GM21723 (cell line): Measurements from ENCODE around the gene MACROH2A2.

ENCODE experiments used
- ATAC-seq: cut with Tn5 transposase; IDR thresholded peaks from one replicate; pipeline ENCODE4 v1.9.1; 2021; ENCODE audit warnings: mild to moderate bottlenecking, moderate library complexity; ENCODE audit not compliant: unreplicated experiment

The MACROH2A2 gene

GRCh38 chr10:70125918-70126552, 73.4 kb downstream of the MACROH2A2 start:
- no peak for ATAC-seq

DNA sequence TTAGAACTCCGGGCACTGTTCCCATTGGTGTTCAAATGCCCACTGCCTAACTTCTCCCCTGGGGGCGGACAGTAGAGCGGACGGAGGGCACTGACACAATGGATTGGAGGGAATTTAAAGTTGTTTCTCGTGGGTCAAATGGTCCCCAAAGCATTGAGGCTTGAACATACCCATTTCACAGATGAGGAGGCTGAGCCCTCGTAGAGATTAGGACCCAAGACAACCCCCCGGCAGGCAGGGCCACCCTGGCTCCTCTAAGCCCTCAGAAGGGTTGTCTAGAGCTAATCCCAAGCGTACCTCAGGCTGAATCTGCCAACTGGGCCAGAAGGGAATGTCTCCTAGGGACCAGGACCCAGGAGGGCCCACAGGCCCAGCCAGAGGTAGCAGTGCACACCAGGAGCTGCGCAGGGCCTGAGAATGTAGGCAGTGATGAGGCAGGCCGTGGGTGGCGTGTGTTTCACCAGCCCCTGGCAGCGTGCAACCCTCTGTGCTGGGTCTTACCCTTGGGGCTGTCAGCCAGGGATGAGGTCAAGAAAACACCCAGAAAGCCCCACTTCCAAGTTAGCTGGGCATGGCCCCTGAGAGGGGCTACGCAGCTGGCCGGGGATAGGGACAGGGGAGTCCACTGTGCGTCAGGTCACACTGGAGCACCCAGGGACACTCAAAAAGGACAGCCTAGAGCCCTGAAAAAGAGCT, 74.2 kb downstream of the MACROH2A2 start:
- ATAC-seq, result no peak

DNA sequence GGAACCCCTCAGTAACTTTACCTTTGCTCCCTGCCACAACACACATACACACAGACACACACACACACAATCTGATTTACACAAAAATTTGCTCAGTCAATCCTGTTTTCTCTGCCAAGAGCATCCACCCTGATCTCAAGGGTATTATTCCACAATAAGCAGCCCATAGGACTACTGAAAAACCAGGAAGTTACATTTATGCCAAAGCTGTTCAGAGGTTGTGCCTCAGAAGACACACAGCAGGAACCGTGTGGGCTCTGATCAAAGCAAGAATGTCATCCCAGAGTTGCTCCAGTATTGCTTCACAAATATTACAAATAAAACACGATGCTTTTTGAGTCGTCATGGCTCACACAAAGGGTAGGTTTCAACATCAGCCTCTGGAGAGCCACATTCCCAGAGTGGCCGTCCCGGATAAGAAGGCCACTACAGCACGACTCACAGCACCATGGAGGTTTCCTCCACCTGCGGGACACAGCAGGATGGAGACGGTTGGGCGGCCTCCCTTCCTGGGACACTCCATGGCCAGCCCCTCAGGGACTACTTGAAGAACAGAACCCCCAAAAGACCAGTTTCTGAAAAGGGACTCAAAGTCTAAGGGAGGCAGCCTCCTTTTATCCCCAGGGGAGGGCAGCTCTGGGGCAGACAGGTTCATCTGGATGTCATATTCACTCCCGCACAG, 78.4 kb downstream of the MACROH2A2 start:
- ATAC-seq, result no peak

GRCh38 chr10:70131560-70131937, 78.9 kb downstream of the MACROH2A2 start:
- no peak for ATAC-seq

- peak; percentile 81 for ATAC-seq
Observed at GRCh38 chr10:70132098-70133029, 79.7 kb downstream of the MACROH2A2 start, which contains the start of gene AIFM2. AIFM2 (minus strand) TSS chr10:70132825; CDS start chr10:70124084, 8,741 bp downstream.

GRCh38 chr10:70135046-70135445, 82.4 kb downstream of the MACROH2A2 start:
- ATAC-seq, result no peak

- no peak for ATAC-seq
Observed at GRCh38 chr10:70135684-70136083, 83.0 kb downstream of the MACROH2A2 start.

DNA sequence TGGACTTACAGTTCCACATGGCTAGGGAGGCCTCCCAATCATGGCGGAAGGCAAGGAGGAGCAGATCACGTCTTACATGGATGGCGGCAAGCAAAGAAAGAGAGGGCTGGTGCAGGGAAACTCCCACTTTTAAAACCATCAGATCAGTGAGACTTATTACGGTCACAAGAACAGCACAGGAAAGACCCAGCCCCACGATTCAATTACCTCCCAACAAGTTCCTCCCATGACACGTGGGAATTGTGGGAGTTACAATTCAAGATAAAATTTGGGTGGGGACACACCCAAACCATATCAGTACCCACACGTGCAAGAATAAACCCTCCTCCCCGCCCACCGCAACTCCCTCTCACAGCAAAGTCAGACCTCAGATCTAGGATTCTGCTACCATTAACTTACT, 84.5 kb downstream of the MACROH2A2 start:
- no peak for ATAC-seq

DNA sequence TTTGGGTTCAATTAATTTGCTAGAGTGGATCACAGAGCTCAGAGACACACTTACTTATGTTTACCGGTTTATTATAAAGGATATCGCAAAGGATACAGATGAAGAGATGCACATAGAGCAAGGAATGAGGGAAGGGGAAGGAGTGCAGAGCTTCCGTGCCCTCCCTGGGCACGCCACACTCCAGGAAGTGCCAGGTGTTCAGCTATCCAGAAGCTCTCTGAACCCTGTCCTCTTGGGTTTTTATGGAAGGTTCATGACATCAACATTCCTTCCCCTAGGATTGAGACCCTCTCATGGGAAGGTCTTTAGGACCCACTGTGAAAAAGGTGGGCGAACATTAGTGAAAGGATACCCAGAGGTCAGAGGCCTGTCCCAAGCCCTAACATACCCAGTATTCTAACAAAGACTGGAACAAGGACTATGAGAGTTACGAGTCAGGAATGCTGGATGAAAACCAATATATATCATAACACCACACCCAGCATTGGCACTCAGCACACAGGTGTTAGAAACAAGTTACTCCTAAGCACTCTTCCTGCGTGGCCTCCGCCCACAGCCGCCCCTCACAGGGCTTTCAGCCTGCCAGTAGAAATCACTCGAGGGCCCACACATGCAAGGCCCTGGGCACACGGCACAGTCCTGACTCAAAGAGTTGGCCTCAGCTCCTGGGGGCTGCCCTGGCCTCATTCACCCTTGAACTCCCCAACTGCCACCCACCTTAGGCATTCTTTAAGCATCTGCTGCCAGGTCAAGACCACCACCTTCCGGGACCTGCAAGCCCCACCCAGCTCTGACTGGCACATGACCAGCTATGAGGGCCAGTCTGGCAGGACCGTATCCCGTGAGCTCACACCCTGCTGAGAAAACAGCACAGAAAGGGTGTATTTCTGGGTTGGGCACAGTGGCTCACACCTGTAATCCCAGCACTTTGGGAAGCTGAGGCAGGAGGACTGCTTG, 85.6 kb downstream of the MACROH2A2 start:
- no peak for ATAC-seq

DNA sequence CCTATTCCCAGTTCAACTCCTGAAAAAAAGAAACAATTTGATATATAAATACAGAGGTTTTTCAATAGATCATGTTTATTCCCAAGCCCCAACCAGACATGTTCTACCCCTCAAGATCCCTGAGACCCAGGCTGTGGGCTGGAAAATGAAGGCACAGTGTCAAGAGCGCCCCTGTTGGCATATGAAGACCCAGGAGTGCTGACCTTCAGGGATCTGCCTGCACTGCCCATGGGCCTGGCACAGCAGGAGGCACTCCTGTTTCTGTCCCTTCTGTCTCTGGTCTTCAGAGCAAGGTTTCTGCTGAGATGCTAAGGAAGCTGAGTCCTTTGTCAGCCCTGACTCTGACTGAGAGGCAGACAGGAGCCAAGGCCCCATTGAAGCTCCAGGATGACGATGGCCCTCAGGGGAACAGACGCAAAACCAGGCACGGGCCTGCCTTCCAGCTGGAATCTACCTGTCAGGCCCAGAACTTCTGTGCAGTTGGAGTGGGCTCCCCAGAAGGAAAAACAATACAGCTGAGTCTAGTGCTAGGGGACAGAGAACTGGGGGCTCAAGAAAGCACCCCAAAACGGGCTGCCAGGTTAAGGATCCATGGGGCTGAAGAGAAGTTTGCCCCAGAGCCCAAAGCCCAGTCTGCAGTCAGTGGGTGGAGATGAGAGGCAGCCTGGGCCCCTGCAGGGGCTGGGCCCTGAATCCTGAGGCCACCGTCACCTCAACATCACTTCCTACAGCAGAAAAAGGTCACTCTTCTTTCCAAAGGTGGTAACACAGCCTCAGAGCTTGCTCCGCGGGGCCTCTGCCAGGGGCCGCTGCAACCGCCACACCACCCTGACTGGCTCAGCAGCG, 86.7 kb downstream of the MACROH2A2 start:
- ATAC-seq, result no peak

GRCh38 chr10:70139997-70140250, 87.3 kb downstream of the MACROH2A2 start:
- no peak for ATAC-seq

GRCh38 chr10:70140297-70140696, 87.7 kb downstream of the MACROH2A2 start:
- ATAC-seq, result no peak

DNA sequence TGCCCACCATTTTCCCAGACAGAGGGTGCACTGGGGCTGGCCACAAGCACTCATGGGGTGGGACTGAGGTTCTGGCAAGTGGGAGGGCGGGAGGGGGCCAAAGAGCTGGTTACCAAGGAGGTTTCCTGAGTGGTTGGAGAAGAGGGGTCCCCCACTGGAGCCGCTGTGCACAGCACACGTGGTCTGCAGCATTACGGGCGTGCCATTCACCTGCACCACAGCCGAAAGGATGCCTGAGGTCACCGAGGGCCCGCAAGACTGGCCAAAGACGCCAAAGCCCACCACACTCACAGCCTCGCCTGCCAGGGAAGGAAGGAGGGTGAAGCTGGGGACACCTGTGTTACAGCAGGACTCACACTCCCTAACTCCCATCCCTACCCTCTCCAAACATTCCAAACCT, 89.9 kb downstream of the MACROH2A2 start:
- ATAC-seq, result no peak

DNA sequence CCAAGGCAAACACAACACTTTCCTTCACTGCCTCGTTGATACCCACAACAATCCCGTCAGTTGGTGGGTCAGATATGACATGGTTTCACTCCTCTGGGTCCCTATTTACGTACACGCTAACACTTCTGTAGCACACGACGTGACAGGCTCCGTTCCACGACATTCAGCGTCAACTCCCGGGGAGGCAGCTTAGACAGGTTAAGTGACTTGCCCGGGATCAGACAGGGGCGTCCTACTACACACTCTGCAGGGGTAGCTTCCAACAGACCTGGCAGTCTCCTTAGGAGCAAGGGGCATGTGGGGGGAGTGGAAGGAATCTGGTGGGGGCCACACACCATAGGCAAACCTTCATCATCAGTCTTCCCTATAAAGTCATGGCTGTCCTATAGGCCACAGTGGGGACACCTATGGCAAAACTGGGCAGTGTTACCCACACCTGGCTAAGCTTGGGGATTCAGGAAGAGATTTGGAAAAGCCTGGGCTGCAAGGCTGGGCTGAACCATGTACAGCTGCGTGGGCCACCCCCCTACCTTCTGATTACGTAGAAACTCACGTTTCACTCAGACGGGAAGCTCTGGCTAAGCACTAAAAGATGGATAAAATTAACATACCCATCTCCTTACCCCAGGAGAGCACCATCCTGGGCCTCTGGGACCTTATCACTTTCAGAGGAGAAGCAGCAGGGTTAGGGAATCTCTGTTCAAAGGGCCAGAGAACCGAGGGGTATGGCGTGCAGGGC, 91.9 kb downstream of the MACROH2A2 start:
- no peak for ATAC-seq

DNA sequence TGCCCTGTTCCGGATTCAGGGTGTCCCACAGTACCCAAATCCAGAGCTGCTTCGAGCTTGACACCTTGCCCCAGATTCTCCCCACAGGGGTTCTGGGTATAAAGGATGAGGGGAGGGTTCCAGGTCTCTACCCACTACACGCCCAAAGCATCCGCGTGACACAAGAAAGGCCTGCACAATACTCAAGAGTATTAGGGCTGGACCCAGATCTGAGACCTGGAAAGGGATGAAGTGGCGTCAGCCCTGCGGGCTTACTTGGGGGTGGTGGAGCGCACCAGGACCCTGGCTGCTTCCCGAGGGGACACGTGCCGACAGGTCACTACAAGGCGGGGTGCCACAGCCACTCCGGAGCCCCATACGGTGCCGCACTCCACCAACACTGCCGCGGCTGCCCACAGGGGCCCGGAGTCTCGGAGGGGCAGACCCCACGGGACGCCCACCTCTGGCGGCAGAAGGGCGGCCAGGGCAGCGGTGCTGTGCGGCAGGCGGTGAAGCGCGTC, 92.6 kb downstream of the MACROH2A2 start:
- peak; percentile 11 for ATAC-seq

DNA sequence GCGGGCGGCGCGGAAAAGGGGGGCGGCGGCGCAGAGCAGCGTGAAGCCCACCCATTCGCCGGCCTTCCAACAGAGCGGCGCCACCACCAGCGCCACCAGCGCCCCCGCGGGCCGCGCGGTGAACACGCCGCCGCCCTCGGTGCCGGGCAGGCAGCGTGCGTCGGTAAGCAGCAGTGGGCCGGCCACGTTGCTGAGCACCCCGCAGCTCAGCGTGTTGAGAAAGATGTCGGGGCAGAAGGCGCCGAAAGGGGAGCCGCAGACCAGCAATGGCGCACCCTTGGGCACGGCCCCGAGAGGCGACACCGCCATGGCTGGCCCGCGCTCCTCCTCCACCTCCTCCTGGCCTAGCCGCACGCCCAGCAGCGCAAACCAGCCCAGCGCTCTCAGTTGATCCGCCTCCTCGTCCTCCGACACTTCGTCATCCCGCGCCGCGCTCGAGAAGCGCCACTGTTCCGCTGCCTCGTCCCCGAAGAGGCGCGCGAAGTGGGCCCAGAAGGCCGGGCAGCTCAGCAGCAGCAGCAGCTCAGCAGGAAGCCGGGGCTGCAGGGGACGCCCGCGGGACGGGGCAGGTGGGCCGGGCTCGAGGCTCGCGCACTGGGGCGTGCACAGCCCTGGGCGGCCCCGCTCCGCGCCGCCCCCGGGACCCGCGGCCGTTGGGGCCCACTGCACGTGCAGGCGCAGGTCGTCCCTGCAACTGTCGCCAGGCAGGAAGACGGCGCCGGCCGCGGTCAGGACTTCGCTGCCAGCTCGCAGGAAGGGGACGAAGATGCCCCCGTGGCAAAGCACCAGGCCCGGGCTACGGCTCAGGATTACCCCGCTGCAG, 93.2 kb downstream of the MACROH2A2 start:
- peak; percentile 55 for ATAC-seq

- ATAC-seq, result peak; percentile 89
Observed at GRCh38 chr10:70146489-70147258, 94.0 kb downstream of the MACROH2A2 start, which contains the start of gene TYSND1. TYSND1 (minus strand) TSS chr10:70146700; CDS start chr10:70146586, 114 bp downstream.
